ENCODE results near the gene FARP2.

DNA sequence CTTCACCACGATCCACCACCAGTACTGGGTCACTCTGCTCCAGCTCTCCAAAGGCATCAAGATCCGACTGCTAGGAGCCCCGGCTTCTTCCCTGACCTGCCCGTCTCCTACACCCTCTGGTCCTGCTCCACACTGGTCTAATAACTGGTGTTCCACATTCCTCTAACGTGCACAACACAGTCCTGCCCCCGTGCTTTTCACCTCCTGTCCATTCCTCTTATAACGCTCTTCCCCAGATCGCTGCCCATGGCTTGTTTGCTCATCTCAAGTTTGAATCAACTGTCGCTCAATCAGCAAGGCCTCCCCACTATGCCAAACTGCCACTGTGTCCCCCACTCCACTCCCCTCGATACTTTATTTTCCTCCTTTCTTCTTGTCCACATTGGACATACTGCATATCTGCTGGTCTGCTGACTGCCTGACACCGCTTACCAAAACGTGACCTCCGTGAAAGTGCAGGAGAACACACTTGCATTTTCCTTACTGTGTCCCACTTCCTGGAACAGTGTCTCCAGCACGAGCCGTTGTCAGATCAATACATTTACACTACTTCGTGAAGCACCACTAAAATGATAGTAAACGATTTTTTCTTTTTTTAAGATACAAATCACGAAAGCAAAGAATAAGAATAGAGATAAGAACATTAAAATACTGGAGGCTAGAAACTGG lies 47.1 kb upstream of the FARP2 start:
- no peak for TF ChIP-seq TAF1 (conservative IDR thresholded peaks at IDR 0.05)
- no peak for TF ChIP-seq CTCF (IDR thresholded peaks at IDR 0.05; ENCODE audit: low read depth, low read length, missing input control)
- TF ChIP-seq EGR1 (IDR thresholded peaks at IDR 0.05; ENCODE audit: low read depth in 2 of 2) = no peak
- TF ChIP-seq SP1 (IDR thresholded peaks at IDR 0.05) = no peak
- TF ChIP-seq, protein P1, sequence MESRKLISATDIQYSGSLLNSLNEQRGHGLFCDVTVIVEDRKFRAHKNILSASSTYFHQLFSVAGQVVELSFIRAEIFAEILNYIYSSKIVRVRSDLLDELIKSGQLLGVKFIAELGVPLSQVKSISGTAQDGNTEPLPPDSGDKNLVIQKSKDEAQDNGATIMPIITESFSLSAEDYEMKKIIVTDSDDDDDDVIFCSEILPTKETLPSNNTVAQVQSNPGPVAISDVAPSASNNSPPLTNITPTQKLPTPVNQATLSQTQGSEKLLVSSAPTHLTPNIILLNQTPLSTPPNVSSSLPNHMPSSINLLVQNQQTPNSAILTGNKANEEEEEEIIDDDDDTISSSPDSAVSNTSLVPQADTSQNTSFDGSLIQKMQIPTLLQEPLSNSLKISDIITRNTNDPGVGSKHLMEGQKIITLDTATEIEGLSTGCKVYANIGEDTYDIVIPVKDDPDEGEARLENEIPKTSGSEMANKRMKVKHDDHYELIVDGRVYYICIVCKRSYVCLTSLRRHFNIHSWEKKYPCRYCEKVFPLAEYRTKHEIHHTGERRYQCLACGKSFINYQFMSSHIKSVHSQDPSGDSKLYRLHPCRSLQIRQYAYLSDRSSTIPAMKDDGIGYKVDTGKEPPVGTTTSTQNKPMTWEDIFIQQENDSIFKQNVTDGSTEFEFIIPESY (IDR thresholded peaks at IDR 0.05) = no peak
- TF ChIP-seq RAD21 (IDR thresholded peaks at IDR 0.05) = no peak

Measured in liver (tissue), 3 donors.